ENCODE results near the gene FAM184A.

The FAM184A gene

GRCh38 chr6:119078376-119079282 lies at the start of gene FAM184A:
Gene FAM184A, minus strand, starts transcription at chr6:119078664. Its CDS starts 365 bp downstream, at chr6:119078299.
- peak within 1 kb of the TSS; percentile 61 for H3K4me3 ChIP-seq (replicated peaks; ENCODE audit: low read depth, low read length)
- TF ChIP-seq CTCF (IDR thresholded peaks at IDR 0.05; ENCODE audit: low read length, missing control alignments), result no peak
- DNase-seq (ENCODE audit: low read depth), result peak; percentile 53

GRCh38 chr6:119127627-119128026 lies 49.2 kb upstream of the FAM184A start:
- no peak for DNase-seq (ENCODE audit: low read depth)
- H3K4me3 ChIP-seq (replicated peaks; ENCODE audit: low read depth, low read length), result no peak overlapping the region
- TF ChIP-seq CTCF (IDR thresholded peaks at IDR 0.05; ENCODE audit: low read length, missing control alignments), result no peak

- H3K4me3 ChIP-seq (replicated peaks; ENCODE audit: low read depth, low read length), result no peak overlapping the region
- DNase-seq (ENCODE audit: low read depth), result no peak
- no peak for TF ChIP-seq CTCF (IDR thresholded peaks at IDR 0.05; ENCODE audit: low read length, missing control alignments)
Measured at GRCh38 chr6:119126826-119127225, 48.4 kb upstream of the FAM184A start.

GRCh38 chr6:119126140-119126539 lies 47.7 kb upstream of the FAM184A start:
- H3K4me3 ChIP-seq (replicated peaks; ENCODE audit: low read depth, low read length), result no peak overlapping the region
- no peak for DNase-seq (ENCODE audit: low read depth)
- no peak for TF ChIP-seq CTCF (IDR thresholded peaks at IDR 0.05; ENCODE audit: low read length, missing control alignments)

GRCh38 chr6:119125576-119125975 lies 47.1 kb upstream of the FAM184A start:
- no peak for DNase-seq (ENCODE audit: low read depth)
- TF ChIP-seq CTCF (IDR thresholded peaks at IDR 0.05; ENCODE audit: low read length, missing control alignments), result no peak
- H3K4me3 ChIP-seq (replicated peaks; ENCODE audit: low read depth, low read length), result no peak overlapping the region

GRCh38 chr6:119124079-119124824 lies 45.8 kb upstream of the FAM184A start:
- DNase-seq (ENCODE audit: low read depth), result no peak
- no peak for TF ChIP-seq CTCF (IDR thresholded peaks at IDR 0.05; ENCODE audit: low read length, missing control alignments)
- H3K4me3 ChIP-seq (replicated peaks; ENCODE audit: low read depth, low read length), result no peak overlapping the region
